GM18507 (cell line): Measurements from ENCODE around the gene MCC.

Source experiments
- DNase-seq: peaks from one replicate; pipeline ENCODE4 v3.0.0; 2011; ENCODE audit warnings: low read depth; ENCODE audit not compliant: insufficient read length; ENCODE audit errors: extremely low spot score
- FAIRE-seq: peaks from 2 replicates; lab custom pipeline; 2011; peaks lifted over from hg19 to GRCh38; lab: Jason Lieb, UNC

MCC gene

GRCh38 chr5:113265190-113265589, 223.1 kb downstream of the MCC start:
- FAIRE-seq (no peak), DNase-seq (no peak)

- FAIRE-seq: no peak
- no peak for DNase-seq
Observed at GRCh38 chr5:113264046-113264445, 224.2 kb downstream of the MCC start.

DNA sequence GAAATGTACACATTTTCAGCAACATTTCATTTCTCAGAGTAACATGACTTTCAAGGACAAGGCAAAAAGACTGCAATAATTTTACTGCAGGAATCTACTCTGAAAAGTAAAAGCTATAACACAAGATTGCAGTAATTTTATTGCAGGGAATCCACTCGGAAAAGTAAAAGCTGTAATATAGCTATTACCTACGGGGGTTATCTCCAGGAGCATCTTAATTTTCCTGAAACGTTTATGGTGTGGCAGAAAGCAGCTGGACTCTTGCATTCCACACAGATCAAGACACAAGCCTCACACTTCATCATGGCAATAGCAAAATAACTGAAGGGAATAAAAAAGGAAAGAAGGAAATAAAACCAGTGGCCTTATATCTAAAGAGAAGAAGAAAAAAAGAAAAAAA, 224.7 kb downstream of the MCC start:
- FAIRE-seq (no peak), DNase-seq (no peak)

- peak; percentile 18 for FAIRE-seq
- DNase-seq: no peak
Observed at GRCh38 chr5:113262674-113263073, 225.6 kb downstream of the MCC start.

DNA sequence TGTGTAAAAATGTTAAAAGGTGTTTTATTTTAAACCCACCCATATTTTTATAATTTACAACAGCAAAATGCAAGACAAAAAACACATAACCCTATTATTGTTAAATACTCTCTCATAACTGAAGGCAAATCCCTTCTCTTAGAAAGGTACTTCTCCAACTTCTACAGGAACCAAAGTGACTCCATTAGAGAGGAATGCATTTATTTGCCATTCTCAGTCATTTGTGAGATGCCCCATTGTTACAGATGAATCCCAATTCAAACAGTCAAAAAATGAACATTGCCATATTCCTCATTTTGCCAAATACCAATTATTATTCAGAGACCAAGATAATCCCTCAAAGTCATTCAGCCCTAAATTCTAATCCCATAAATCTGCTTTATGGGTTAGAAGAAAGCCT, 229.2 kb downstream of the MCC start:
- DNase-seq (no peak), FAIRE-seq (no peak)

DNA sequence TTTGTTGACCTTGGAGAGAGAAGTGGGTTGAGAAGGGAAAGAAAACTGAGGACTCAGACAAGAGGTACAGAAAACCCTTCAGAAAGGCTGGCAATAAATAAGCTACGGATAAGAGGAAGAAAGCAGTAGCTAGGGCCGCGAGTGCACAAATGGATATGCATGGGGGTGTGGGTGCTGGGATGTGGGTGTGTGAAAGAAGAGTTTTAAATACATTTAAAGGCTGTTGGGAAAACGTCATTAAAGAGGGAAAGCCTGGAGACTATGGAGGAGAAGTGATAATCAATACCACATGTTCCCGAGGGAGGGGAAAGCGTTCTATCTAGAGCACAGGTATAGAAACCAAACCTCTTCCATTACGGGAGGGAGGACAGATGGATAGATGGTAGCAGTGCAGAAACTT, 230.7 kb downstream of the MCC start:
- no peak for FAIRE-seq
- DNase-seq: no peak

DNA sequence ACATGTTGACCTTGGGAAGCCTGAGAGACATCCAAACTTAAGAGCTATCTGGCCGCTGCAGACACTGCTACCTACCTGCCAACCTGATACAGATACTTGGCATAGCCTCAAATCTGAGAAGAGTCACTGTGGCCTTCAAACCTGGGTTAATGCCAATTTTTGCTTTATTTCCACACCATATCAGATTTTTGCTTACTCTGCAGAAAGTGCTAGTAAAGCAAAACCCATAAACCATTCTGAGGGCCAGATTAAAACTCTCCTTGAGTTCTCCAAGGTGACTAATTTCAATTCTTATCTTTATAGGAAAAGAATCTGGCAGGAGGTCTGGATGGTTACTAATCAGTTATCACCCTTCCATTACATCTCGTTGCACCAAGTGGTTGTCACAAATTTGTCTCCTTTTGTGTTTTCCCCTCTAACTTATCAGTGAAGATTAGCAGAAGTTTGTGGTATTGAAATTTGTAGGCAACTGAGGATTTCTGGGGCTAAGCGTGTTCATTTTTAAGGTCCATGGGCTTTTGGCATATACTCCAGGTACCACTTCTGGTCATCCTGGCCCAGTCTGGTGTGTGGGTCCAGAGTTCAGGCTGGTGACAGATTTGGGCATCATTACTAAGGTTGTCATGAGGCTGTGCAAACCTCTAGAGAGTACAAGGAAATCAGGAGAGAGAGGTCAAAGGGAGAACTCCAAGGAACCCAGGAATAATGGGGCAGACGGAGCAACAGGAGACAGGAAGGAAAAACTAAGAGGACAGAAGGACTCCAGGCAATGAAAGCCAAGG, 231.4 kb downstream of the MCC start:
- DNase-seq: no peak
- no peak for FAIRE-seq

DNA sequence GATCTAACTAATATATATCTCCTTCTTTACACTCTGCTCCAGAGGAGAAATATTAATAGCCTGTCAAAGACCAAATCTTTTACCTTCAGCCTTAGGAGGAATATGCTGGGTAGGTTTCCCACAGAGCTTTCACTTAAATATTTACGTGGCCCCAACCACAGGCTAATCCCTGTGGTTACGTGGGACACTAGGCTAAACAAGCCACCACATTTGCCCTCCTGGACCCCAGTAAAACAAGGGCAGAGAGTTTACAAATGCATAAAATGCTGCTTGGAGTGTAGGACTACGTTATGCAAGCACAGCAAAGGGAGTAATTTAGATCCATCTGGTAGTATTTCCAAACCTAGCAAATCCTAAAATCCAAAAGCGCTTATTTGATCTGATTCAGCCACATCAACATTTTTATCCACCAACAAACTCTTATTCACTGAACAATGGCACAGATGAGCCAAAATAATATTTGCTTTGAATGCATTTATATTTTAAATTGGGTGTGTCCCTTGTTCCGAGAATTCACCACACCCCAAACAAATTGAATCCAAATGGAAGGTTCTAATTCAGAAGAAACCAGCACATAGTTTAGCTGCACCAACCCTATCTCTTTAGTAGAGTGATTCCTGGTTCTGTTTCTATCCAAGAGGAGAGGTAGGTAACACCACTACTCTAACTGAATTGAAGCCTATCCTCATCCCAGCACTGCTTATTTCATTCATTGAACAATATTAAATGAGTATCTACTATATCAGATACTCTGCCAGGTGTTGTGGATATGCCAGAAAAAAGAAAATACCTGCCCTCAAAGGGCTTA, 232.5 kb downstream of the MCC start:
- DNase-seq (no peak), FAIRE-seq (no peak)

DNA sequence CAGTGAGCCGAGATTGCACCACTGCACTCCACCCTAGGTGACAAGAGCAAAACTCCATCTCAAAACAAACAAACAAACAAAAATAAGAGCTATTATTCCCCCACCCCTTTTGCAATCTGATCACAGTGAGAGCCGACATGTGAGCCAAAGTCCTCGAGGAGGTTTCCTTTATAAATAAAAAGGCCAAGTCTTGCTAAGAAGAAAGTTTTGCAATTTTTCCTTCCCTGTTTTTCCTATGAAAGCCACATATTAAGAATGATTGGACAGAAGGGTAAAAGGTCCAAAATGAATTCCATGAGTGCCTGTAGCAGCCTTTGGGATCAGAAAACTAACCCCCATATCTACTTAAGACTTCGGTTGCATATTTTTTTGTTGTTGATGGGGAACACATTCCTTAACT, 233.1 kb downstream of the MCC start:
- DNase-seq: no peak
- no peak for FAIRE-seq

DNA sequence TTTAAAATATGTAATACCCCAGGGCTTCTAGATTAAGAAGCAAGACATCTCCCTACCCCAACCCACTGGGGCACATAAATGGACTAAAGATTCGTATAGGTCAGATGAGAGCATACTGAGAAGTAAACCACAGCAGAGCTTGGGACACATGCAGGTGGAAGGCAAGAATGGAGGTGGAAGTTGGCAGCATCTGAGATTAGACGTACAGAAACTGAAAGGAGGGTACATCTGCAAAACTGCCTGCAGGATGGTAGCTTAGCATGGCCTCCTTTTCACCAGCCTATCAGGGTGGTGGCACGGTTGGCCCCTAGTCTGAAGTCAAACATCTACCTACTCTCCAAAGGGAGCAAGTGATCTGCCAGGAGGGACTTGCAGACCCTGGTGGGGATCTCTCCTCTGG, 235.2 kb downstream of the MCC start:
- DNase-seq: no peak
- FAIRE-seq: peak; percentile 15

DNA sequence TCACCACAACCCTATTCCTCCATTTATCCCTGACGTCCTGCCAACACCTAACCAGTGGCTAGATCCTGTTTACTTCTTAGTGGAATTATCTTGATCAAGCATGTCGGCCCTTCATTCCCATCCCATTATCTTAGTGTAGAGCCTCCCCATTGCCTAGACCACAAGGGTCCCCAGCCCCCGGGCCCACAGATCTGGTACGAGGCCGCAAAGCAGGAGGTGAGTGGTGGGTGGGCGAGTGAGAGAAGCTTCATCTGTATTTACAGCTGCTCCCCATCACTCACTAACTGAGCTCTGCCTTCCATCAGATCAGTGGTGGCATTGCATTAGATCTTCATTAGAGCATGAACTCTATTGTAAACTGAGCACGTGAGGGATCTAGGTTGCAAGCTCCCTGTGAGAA, 236.2 kb downstream of the MCC start:
- DNase-seq (no peak), FAIRE-seq (no peak)

DNA sequence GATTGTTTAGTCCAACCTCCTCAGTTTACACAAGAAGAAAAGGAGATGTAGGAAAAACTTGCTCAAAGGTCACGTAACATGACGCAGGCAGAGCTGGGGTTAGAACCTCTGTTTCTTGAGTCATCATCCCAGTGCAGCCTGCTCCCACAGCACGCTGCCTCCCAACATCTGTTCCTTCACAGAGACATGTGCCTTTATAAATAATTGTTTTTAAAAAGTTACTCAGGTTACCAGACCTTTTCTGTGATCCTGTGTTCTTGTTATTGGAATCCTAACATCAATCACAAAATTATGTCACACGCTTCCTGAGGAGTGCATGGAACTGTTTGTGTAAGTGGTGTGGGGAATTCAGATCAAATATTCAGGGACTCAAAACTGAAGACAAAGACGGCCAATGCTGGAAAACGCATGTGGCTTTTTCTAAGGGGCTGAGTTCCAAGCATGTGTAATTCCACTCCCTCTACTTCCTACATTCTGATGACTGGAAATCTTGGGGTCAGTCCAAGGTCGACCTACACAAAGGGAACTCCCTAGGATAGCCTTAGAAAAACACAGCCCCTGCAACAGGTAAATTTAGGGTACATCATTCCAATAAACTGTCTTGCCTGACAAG, 237.8 kb downstream of the MCC start:
- DNase-seq (no peak), FAIRE-seq (no peak)

- DNase-seq: no peak
- FAIRE-seq: no peak
Observed at GRCh38 chr5:113249206-113249605, 239.0 kb downstream of the MCC start.

GRCh38 chr5:113246361-113246870, 241.8 kb downstream of the MCC start:
- DNase-seq (no peak), FAIRE-seq (peak; percentile 18)

- DNase-seq: no peak
- FAIRE-seq: peak; percentile 55
Observed at GRCh38 chr5:113245427-113246225, 242.6 kb downstream of the MCC start.

DNA sequence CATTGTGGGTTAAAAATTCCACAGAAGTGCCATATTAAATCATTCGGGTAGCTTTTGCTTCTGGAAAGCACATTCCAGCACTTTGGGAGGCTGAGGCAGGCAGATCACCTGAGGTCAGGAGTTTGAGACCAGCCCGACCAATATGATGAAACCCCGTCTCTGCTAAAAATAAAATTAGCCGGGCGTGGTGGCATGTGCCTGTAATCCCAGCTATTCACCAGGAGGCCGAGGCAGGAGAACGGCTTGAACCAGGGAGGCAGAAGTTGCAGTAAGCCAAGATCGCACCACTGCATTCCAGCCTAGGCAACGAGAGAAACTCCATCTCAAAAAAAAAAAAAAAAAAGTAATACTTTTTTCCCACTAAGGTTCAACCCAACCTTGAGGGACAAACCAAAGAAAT, 243.3 kb downstream of the MCC start:
- FAIRE-seq (no peak), DNase-seq (no peak)

GRCh38 chr5:113243349-113243664, 244.9 kb downstream of the MCC start:
- no peak for FAIRE-seq

DNA sequence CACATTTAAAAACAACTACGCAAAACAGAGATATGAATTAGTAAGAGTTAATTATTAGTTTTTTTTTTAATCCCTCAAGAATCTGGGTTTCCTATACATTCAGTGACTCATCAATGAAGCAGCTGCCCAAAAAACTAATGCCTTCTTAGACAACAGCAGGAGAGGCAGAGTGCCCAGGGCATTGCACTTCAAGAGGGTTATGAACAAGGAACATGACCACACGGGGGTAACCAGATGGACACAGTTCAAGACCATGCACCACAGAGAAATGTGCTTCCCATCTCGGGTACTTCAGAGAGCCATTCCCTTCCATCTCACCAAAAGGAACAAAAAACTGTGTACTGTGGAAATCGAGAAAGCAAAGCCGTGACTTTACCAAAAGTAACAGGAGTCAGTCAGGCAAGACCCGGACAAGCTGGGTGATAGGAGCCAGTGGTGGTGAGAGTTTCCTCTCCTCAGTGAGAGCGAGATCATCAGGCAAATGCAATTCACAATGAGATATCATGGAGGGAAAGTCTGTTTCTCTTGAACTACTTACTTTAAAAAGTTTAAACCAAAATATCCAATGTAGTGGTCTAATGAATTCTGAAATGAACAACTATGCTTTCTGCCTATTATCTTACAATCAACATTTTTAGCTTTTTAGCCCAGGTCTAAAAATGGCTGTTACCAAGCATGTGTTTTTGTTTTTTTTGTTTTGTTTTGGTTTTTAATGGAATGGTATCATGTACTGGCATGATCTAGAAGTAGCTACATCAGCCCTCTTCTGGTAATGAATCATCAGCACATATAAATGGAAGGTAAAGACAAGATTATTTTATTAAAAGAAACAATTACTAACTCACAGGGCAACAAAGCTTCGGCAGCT, 245.5 kb downstream of the MCC start:
- peak; percentile 50 for FAIRE-seq
- no peak for DNase-seq

More at GRCh38 chr5:113243349-113243664, 244.9 kb downstream of the MCC start:
- no peak for DNase-seq
